HUES48 (cell line): ENCODE results near the gene DLD.
"Not testable (repeated sequence)": the region's sequence is repeated elsewhere in the genome, so short reads cannot be mapped to it uniquely, and the experiment has no call there.

Source experiments
- H3K27ac ChIP-seq: one replicate; pipeline ENCODE4 v1.7.0; 2013; ENCODE audit warnings: low read depth, low read length, inconsistent platforms
- H3K27me3 ChIP-seq: 2 replicates; pipeline ENCODE4 v1.6.1; 2013; ENCODE audit warnings: mild to moderate bottlenecking, low read length; ENCODE audit not compliant: control insufficient read depth, insufficient read depth
- H3K36me3 ChIP-seq: 2 replicates; pipeline ENCODE4 v1.6.1; 2013; ENCODE audit warnings: low read length; ENCODE audit not compliant: control insufficient read depth, insufficient read depth
- H3K4me1 ChIP-seq: 2 replicates; pipeline ENCODE4 v1.6.1; 2013; ENCODE audit warnings: mild to moderate bottlenecking, low read length; ENCODE audit not compliant: control insufficient read depth, insufficient read depth
- H3K4me3 ChIP-seq: 2 replicates; pipeline ENCODE4 v1.5.1; 2013; ENCODE audit warnings: mild to moderate bottlenecking, low read depth, low read length
- H3K9ac ChIP-seq: 2 replicates; pipeline ENCODE4 v1.6.1; 2013; ENCODE audit warnings: mild to moderate bottlenecking, low read depth, low read length, moderate library complexity
- H3K9me3 ChIP-seq: 2 replicates; pipeline ENCODE4 v1.6.1; 2013; ENCODE audit warnings: low read length; ENCODE audit not compliant: control insufficient read depth, insufficient read depth

Gene DLD

GRCh38 chr7:107874605-107875446, 16.2 kb upstream of the DLD start:
- no peak overlapping the region for H3K4me3 ChIP-seq

GRCh38 chr7:107876916-107877315, 14.1 kb upstream of the DLD start:
- H3K4me3 ChIP-seq: no peak overlapping the region
- no peak overlapping the region for H3K27ac ChIP-seq
- H3K27me3 ChIP-seq: no peaks in the 10 kb centered on the region
- no peaks in the 10 kb centered on the region for H3K4me1 ChIP-seq
- no peak overlapping the region for H3K9ac ChIP-seq
- no peaks in the 10 kb centered on the region for H3K9me3 ChIP-seq
- no peaks in the 10 kb centered on the region for H3K36me3 ChIP-seq

More at GRCh38 chr7:107874605-107875446, 16.2 kb upstream of the DLD start:
- H3K27me3 ChIP-seq: no peaks in the 10 kb centered on the region
- no peaks in the 10 kb centered on the region for H3K4me1 ChIP-seq
- no peak overlapping the region for H3K27ac ChIP-seq
- no peak overlapping the region for H3K9ac ChIP-seq
- H3K9me3 ChIP-seq: no peaks in the 10 kb centered on the region
- no peaks in the 10 kb centered on the region for H3K36me3 ChIP-seq

GRCh38 chr7:107877731-107878382, 13.1 kb upstream of the DLD start:
- H3K4me3 ChIP-seq: no peak overlapping the region
- no peak overlapping the region for H3K27ac ChIP-seq
- H3K36me3 ChIP-seq: no peaks in the 10 kb centered on the region
- H3K9ac ChIP-seq: no peak overlapping the region
- H3K27me3 ChIP-seq: no peaks in the 10 kb centered on the region
- H3K9me3 ChIP-seq: no peaks in the 10 kb centered on the region
- H3K4me1 ChIP-seq: no peaks in the 10 kb centered on the region

GRCh38 chr7:107878636-107879035, 12.3 kb upstream of the DLD start:
- Histone ChIP-seq H3K27ac (no peak overlapping the region), H3K9me3 (no peaks in the 10 kb centered on the region)

GRCh38 chr7:107879400-107880035, 11.5 kb upstream of the DLD start:
- Histone ChIP-seq H3K9ac (no peak overlapping the region), H3K27ac (no peak overlapping the region), H3K4me3 (no peak overlapping the region), H3K27me3 (no peaks in the 10 kb centered on the region), H3K9me3 (no peaks in the 10 kb centered on the region), H3K36me3 (no peaks in the 10 kb centered on the region), H3K4me1 (no peaks in the 10 kb centered on the region)

More at GRCh38 chr7:107878636-107879035, 12.3 kb upstream of the DLD start:
- Histone ChIP-seq H3K27me3 (no peaks in the 10 kb centered on the region), H3K4me3 (no peak overlapping the region), H3K9ac (no peak overlapping the region), H3K36me3 (no peaks in the 10 kb centered on the region), H3K4me1 (no peaks in the 10 kb centered on the region)

- H3K27ac ChIP-seq: no peak overlapping the region
- H3K36me3 ChIP-seq: no peaks in the 10 kb centered on the region
- no peaks in the 10 kb centered on the region for H3K9me3 ChIP-seq
- H3K9ac ChIP-seq: no peak overlapping the region
- H3K27me3 ChIP-seq: no peaks in the 10 kb centered on the region
- H3K4me1 ChIP-seq: no peaks in the 10 kb centered on the region
- H3K4me3 ChIP-seq: no peak overlapping the region
These were observed 8.2 kb upstream of the DLD start for GRCh38 chr7:107882766-107883165.

GRCh38 chr7:107884066-107884818, 6.7 kb upstream of the DLD start:
- H3K4me3 ChIP-seq: no peak overlapping the region
- no peaks in the 10 kb centered on the region for H3K36me3 ChIP-seq
- no peak overlapping the region for H3K9ac ChIP-seq
- no peak overlapping the region for H3K27ac ChIP-seq
- H3K4me1 ChIP-seq: no peaks in the 10 kb centered on the region
- no peaks in the 10 kb centered on the region for H3K27me3 ChIP-seq
- H3K9me3 ChIP-seq: no peaks in the 10 kb centered on the region

GRCh38 chr7:107887827-107888226, 3.2 kb upstream of the DLD start:
- H3K4me1 ChIP-seq: peaks cover 12% of the 10 kb centered on the region
- H3K27ac ChIP-seq, H3K27me3 ChIP-seq, H3K36me3 ChIP-seq, H3K4me3 ChIP-seq, H3K9ac ChIP-seq, H3K9me3 ChIP-seq: not testable (repeated sequence)

GRCh38 chr7:107889992-107890391, 991 bp upstream of the DLD start:
- Histone ChIP-seq H3K4me1 (peaks cover 12% of the 10 kb centered on the region), H3K4me3 (no peak overlapping the region), H3K36me3 (peaks cover 23% of the 10 kb centered on the region), H3K27me3 (no peaks in the 10 kb centered on the region), H3K9ac (no peak overlapping the region), H3K27ac (no peak overlapping the region), H3K9me3 (no peaks in the 10 kb centered on the region)

- Histone ChIP-seq H3K9me3 (no peaks in the 10 kb centered on the region), H3K27ac (no peak overlapping the region), H3K9ac (no peak overlapping the region; the same call in 1 of the 2 replicates), H3K27me3 (no peaks in the 10 kb centered on the region), H3K36me3 (peaks cover 28% of the 10 kb centered on the region), H3K4me1 (peaks cover 12% of the 10 kb centered on the region), H3K4me3 (peak overlapping the region; percentile 96)
These were observed 456 bp upstream of the DLD start for GRCh38 chr7:107890493-107890961.
